ENCODE measurements around the gene BCL2. TPM values are rescaled to one million over a fixed set of nuclear protein-coding genes. Genes with fewer than 3 reads are reported as not detected.

Gene BCL2
- total RNA-seq, 1 donor from 2014 or later, result 2.4 TPM

- no peak overlapping the region for H3K4me3 ChIP-seq (ENCODE audit: low read depth, low read length)
- no peaks in the 10 kb centered on the region for H3K36me3 ChIP-seq (ENCODE audit: control insufficient read depth, insufficient read depth, low read length)
- TF ChIP-seq, protein P1, sequence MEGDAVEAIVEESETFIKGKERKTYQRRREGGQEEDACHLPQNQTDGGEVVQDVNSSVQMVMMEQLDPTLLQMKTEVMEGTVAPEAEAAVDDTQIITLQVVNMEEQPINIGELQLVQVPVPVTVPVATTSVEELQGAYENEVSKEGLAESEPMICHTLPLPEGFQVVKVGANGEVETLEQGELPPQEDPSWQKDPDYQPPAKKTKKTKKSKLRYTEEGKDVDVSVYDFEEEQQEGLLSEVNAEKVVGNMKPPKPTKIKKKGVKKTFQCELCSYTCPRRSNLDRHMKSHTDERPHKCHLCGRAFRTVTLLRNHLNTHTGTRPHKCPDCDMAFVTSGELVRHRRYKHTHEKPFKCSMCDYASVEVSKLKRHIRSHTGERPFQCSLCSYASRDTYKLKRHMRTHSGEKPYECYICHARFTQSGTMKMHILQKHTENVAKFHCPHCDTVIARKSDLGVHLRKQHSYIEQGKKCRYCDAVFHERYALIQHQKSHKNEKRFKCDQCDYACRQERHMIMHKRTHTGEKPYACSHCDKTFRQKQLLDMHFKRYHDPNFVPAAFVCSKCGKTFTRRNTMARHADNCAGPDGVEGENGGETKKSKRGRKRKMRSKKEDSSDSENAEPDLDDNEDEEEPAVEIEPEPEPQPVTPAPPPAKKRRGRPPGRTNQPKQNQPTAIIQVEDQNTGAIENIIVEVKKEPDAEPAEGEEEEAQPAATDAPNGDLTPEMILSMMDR (IDR thresholded peaks at IDR 0.05; ENCODE audit: insufficient read depth, low read length, severe bottlenecking), result no peak
- no peak for DNase-seq (ENCODE audit: low read depth)
- H3K27me3 ChIP-seq (ENCODE audit: control insufficient read depth, insufficient read depth, low read length), result no peaks in the 10 kb centered on the region
- no peak for FAIRE-seq
Measured at GRCh38 chr18:63255435-63255834, 64.1 kb downstream of the BCL2 start.

DNA sequence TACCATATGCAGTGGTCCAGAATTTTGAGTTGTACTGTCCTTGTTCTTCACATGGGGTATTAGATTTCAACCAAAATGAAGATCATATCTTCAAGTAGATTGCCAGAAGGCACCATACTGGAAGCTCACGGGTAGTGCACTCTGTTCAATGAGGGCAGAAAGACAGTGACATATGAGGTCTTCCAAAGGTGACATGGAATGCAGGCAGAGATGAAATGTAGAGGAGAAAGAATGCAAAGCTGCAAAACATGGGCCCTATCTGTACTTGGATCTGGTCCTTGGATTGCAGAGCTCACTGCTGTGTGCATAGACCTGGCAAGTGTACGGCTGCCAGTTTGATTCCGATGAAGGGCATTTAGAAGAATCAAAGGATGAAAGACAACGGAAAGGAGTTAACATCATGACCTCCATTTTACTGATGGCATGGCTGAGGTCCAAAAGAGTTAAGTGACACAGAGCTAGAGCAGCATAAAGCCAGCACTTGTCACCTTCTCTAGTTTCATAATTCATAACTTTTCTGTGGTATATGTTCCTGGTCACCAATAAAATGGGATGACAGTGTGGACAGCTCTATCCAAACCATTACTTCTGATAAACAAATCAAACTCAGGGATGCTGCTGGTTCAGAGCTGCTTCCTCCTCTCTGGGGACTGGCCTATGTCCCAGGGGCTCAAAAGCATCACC, 64.7 kb downstream of the BCL2 start:
- Histone ChIP-seq H3K27me3 (ENCODE audit: control insufficient read depth, insufficient read depth, low read length) (no peaks in the 10 kb centered on the region), H3K4me3 (ENCODE audit: low read depth, low read length) (no peak overlapping the region), H3K36me3 (ENCODE audit: control insufficient read depth, insufficient read depth, low read length) (no peaks in the 10 kb centered on the region)
- TF ChIP-seq, protein P1 (IDR thresholded peaks at IDR 0.05; ENCODE audit: insufficient read depth, low read length, severe bottlenecking), result no peak
- DNase-seq (ENCODE audit: low read depth) (no peak), FAIRE-seq (no peak)

- no peak for FAIRE-seq
Measured at GRCh38 chr18:63253428-63254372, 65.9 kb downstream of the BCL2 start.

GRCh38 chr18:63253014-63253413, 66.6 kb downstream of the BCL2 start:
- DNase-seq (ENCODE audit: low read depth) (no peak), FAIRE-seq (no peak)
- TF ChIP-seq, protein P1 (IDR thresholded peaks at IDR 0.05; ENCODE audit: insufficient read depth, low read length, severe bottlenecking), result no peak
- H3K4me3 ChIP-seq (ENCODE audit: low read depth, low read length), result no peak overlapping the region
- H3K36me3 ChIP-seq (ENCODE audit: control insufficient read depth, insufficient read depth, low read length), result no peaks in the 10 kb centered on the region
- H3K27me3 ChIP-seq (ENCODE audit: control insufficient read depth, insufficient read depth, low read length), result no peaks in the 10 kb centered on the region

More at GRCh38 chr18:63253428-63254372, 65.9 kb downstream of the BCL2 start:
- Histone ChIP-seq H3K27me3 (ENCODE audit: control insufficient read depth, insufficient read depth, low read length) (no peaks in the 10 kb centered on the region), H3K36me3 (ENCODE audit: control insufficient read depth, insufficient read depth, low read length) (no peaks in the 10 kb centered on the region), H3K4me3 (ENCODE audit: low read depth, low read length) (no peak overlapping the region)
- TF ChIP-seq, protein P1 (IDR thresholded peaks at IDR 0.05; ENCODE audit: insufficient read depth, low read length, severe bottlenecking), result no peak
- DNase-seq (ENCODE audit: low read depth), result peak; percentile 71

GRCh38 chr18:63249771-63250170, 69.8 kb downstream of the BCL2 start:
- no peaks in the 10 kb centered on the region for H3K27me3 ChIP-seq (ENCODE audit: control insufficient read depth, insufficient read depth, low read length)
- FAIRE-seq, result no peak

More at GRCh38 chr18:63249771-63250170, 69.8 kb downstream of the BCL2 start:
- H3K36me3 ChIP-seq (ENCODE audit: control insufficient read depth, insufficient read depth, low read length), result no peaks in the 10 kb centered on the region
- no peak for DNase-seq (ENCODE audit: low read depth)
- TF ChIP-seq, protein P1 (IDR thresholded peaks at IDR 0.05; ENCODE audit: insufficient read depth, low read length, severe bottlenecking), result no peak
- no peak overlapping the region for H3K4me3 ChIP-seq (ENCODE audit: low read depth, low read length)

All from bronchial epithelial cell (primary cell).